Measurements from ENCODE around the gene TMEM181. TPM values are rescaled to one million over a fixed set of nuclear protein-coding genes. Genes with fewer than 3 reads are reported as not detected.

The TMEM181 gene
- total RNA-seq, 1 donor from 2014 or later, result 35.3 TPM

GRCh38 chr6:158626360-158627167 is 66.7 kb downstream of the TMEM181 start:
- DNase-seq (ENCODE audit: low read depth) (no peak), FAIRE-seq (peak; percentile 95)
- no peak overlapping the region for H3K4me3 ChIP-seq (ENCODE audit: low read depth, low read length)
- H3K36me3 ChIP-seq (ENCODE audit: control insufficient read depth, insufficient read depth, low read length), result peaks cover 26% of the 10 kb centered on the region
- no peaks in the 10 kb centered on the region for H3K27me3 ChIP-seq (ENCODE audit: control insufficient read depth, insufficient read depth, low read length)
- no peak for TF ChIP-seq CTCF (IDR thresholded peaks at IDR 0.05; ENCODE audit: insufficient read depth, low read length, severe bottlenecking)

- no peak for FAIRE-seq
- H3K27me3 ChIP-seq (ENCODE audit: control insufficient read depth, insufficient read depth, low read length), result no peaks in the 10 kb centered on the region
- peaks cover 26% of the 10 kb centered on the region for H3K36me3 ChIP-seq (ENCODE audit: control insufficient read depth, insufficient read depth, low read length)
- TF ChIP-seq CTCF (IDR thresholded peaks at IDR 0.05; ENCODE audit: insufficient read depth, low read length, severe bottlenecking), result no peak
- no peak overlapping the region for H3K4me3 ChIP-seq (ENCODE audit: low read depth, low read length)
- no peak for DNase-seq (ENCODE audit: low read depth)
Observed at GRCh38 chr6:158627168-158627939, 67.5 kb downstream of the TMEM181 start.

- Histone ChIP-seq H3K4me3 (ENCODE audit: low read depth, low read length) (no peak overlapping the region), H3K36me3 (ENCODE audit: control insufficient read depth, insufficient read depth, low read length) (peaks cover 23% of the 10 kb centered on the region), H3K27me3 (ENCODE audit: control insufficient read depth, insufficient read depth, low read length) (no peaks in the 10 kb centered on the region)
- no peak for FAIRE-seq
- DNase-seq (ENCODE audit: low read depth), result no peak
- no peak for TF ChIP-seq CTCF (IDR thresholded peaks at IDR 0.05; ENCODE audit: insufficient read depth, low read length, severe bottlenecking)
Observed at GRCh38 chr6:158627940-158628211, 68.0 kb downstream of the TMEM181 start.

- H3K27me3 ChIP-seq (ENCODE audit: control insufficient read depth, insufficient read depth, low read length), result no peaks in the 10 kb centered on the region
- peaks cover 23% of the 10 kb centered on the region for H3K36me3 ChIP-seq (ENCODE audit: control insufficient read depth, insufficient read depth, low read length)
- FAIRE-seq (no peak), DNase-seq (ENCODE audit: low read depth) (no peak)
- TF ChIP-seq CTCF (IDR thresholded peaks at IDR 0.05; ENCODE audit: insufficient read depth, low read length, severe bottlenecking), result no peak
- no peak overlapping the region for H3K4me3 ChIP-seq (ENCODE audit: low read depth, low read length)
Observed at GRCh38 chr6:158628542-158628941, 68.7 kb downstream of the TMEM181 start.

GRCh38 chr6:158629367-158630221 is 69.7 kb downstream of the TMEM181 start:
- no peak for DNase-seq (ENCODE audit: low read depth)
- no peaks in the 10 kb centered on the region for H3K27me3 ChIP-seq (ENCODE audit: control insufficient read depth, insufficient read depth, low read length)
- TF ChIP-seq CTCF (IDR thresholded peaks at IDR 0.05; ENCODE audit: insufficient read depth, low read length, severe bottlenecking), result peak; percentile 16
- FAIRE-seq, result no peak
- peaks cover 20% of the 10 kb centered on the region for H3K36me3 ChIP-seq (ENCODE audit: control insufficient read depth, insufficient read depth, low read length)
- no peak overlapping the region for H3K4me3 ChIP-seq (ENCODE audit: low read depth, low read length)
